CD4-positive, alpha-beta T cell treated with Interleukin-2 at 100 ng/mL for 4 hours (primary cell): ENCODE data around the gene EXOC3L2.

ENCODE experiments used
- DNase-seq: peaks from one replicate; pipeline ENCODE4 v3.0.0-alpha.2; 2020; ENCODE audit warnings: low spot score

The EXOC3L2 gene

DNA sequence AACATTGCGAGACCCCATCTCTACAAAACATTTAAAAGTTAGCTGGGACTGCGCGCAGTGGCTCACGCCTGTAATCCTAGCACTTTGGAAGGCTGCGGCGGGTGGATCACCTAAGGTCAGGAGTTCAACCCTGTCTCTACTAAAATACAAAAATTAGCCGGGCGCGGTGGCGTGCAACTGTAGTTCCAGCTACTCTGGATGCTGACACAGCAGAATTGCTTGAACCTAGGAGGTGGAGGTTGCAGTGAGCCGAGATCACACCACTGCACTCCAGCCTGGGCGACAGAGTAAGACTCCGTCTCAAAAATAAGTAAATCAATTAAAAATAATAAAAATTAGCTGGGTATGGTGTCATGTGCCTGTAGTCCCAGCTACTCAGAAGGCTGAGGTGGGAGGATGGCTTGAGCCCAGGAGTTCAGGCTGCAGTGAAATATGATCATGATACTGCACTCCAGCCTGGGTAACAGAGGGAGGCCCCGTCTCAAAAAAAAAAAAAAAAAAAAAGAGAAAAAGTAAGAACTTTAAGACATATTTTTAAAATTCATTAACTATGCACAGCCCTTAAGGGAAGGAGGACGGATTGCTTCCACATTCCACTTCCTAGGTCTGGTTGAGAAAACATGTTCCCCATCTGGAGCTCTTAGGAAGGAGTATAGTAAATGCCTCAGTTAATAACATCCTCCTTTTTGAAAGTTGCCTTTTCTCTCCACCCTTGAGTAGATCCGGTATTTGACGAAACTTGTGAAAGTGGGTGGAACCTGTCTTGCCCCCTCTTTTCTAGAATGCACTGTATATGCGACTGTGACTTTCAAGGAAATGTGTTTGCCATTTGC lies 26.1 kb downstream of the EXOC3L2 start:
- no peak for DNase-seq

DNA sequence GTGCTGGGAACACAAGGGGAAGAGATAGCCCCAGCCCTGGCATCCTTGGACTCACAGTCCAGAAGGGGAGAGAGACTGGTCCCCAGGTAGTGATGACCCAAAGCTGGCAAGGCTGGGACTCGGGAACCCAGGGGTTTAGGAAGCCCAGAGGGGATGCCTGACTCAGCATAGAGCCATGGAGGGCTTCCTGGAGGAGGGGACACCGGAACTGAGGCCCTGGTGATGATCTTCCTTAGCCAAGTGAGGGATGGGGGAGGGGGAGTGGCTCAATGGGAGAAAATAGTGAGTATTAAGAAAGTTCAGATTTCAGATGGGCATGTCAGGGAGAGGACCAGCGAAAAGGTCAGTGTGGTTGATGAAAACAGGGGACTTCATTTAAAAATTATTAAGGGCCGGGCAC lies 26.8 kb downstream of the EXOC3L2 start:
- no peak for DNase-seq

DNA sequence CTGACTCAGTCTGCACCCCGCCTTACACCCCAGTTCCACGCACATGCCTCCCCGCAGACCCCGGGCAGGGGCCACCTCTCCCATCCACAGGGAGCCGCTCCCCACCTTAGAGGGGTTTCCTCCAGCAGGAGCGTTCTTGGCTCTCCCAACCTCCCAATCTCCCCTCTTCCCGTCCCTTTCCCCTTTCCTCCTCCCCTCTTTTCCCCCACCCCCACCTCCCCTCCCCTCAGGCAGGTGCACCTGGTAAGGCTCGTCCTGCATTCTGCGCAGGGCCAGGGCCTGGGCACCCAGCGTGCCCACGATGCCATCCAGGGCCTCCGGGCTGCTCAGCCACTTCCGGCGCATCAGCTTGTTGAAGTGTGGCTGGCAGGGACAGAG lies 27.3 kb downstream of the EXOC3L2 start:
- DNase-seq: no peak

GRCh38 chr19:45217193-45217956 lies 27.8 kb downstream of the EXOC3L2 start:
- no peak for DNase-seq

DNA sequence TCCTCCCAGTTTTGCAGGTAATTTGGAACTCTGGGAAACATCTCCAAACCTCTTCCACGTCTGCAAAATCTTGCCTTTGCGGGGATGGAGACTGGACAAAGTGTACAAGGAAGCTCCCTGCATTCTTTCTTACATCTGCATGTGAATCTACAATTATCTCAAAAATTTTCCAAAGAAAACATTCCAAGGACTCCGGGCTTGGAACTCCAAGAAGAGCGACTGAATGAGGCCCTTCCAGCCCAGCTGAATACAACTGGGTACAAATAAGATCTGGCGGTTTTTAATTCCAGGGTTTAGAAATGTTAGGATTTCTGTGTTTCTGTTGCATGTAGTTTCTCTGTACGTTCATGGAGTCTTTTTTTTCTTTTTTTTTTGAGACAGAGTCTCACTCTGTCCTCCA lies 28.5 kb downstream of the EXOC3L2 start:
- DNase-seq: no peak

- no peak for DNase-seq
Observed at GRCh38 chr19:45215391-45216191, 29.6 kb downstream of the EXOC3L2 start.

- DNase-seq: no peak
Observed at GRCh38 chr19:45213031-45213430, 32.2 kb downstream of the EXOC3L2 start.

- no peak for DNase-seq
Observed at GRCh38 chr19:45211751-45212381, 33.3 kb downstream of the EXOC3L2 start.

DNA sequence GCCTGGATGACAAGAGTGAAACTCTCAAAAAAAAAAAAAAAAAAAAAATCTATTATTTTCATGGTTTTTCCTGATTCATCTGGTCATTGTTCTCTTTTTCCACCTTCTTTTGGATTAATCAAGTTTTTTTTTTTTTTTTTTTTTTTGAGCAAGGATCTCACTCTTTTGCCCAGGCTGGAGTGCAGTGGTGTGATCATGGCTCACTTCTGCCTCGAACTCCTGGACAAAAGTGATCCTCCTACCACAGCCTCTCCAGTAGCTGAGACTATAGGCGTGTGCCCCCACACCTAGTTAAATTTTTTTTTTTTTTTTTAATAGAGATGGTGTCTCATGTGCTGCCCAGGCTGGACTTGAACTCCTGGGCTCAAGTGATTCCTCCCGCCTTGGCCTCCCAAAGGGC lies 38.9 kb downstream of the EXOC3L2 start:
- DNase-seq: no peak

GRCh38 chr19:45205810-45206209 lies 39.4 kb downstream of the EXOC3L2 start:
- DNase-seq: no peak

DNA sequence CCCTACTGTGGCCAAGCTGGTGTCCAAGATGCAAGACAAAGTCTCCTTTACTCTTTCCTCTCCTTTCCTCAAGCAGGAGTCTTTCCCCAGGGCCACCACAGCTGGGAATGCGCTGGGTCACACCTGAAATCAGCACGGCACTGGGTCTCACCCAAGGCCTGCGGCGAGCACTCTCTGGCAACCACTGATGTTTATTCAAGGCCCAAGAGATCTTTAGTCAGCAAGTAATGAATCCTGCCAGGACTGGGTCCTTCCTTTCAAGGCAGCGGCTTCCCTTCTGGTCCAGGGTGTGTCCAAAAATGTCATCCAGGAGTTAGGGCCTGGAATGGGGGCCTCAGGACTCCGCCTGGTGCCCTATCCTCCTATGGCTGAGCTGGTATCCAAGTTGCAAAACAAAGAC lies 42.6 kb downstream of the EXOC3L2 start:
- DNase-seq: no peak

DNA sequence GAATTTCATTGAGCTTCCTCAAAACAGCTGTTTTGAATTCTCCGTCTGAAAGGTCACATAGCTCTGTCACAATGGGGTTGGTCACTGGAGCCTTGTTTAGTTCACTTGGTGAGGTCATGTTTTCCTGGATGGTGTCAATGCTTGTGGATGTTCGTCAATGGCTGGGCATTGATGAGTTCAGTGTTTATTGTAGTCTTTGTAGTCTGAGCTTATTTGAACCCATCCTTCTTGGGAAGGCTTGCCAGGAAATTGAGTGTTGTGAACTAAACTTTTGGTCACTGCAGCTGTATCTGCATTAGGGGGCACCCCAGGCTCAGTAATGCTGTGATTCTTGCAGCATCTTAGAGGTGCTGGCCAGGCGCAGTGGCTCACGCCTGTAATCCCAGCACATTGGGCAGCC lies 44.6 kb downstream of the EXOC3L2 start:
- no peak for DNase-seq

DNA sequence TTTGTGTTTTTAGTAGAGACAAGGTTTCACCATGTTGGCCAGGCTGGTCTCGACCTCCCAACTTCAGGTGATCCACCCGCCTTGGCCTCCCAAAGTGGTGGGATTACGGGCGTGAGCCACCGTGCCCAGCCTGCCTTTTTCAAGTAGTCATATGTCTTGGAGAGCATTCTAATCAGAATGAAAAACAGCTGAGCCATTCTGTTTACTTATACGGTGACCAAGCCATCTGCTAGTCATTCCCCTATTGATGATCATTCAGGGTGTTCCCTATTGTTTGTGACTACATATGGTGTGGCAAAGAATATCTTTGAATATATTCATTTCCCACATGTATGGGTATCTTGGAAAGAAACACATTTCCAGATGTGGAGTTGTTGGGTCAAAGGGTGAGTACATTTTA lies 49.4 kb downstream of the EXOC3L2 start:
- DNase-seq: no peak

DNA sequence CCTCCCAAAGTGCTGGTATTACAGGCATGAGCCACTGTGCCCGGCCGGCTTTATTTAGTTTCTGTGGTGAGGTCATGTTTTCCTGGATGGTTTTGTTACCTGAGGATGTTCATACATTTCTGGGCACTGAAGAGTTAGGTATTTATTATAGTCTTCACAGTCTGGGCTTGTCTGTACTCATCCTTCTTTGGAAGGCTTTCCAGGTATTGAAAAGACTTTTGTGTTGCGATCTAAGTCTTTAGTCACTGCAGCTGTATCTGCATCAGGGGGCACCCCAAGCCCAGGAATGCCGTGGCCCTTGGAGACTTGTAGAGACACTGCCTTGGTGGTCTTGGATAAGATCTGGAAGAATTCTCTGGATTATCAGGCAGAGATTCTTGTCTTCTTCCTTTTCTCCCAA lies 53.8 kb downstream of the EXOC3L2 start:
- no peak for DNase-seq

- no peak for DNase-seq
Observed at GRCh38 chr19:45189971-45190370, 55.2 kb downstream of the EXOC3L2 start.

DNA sequence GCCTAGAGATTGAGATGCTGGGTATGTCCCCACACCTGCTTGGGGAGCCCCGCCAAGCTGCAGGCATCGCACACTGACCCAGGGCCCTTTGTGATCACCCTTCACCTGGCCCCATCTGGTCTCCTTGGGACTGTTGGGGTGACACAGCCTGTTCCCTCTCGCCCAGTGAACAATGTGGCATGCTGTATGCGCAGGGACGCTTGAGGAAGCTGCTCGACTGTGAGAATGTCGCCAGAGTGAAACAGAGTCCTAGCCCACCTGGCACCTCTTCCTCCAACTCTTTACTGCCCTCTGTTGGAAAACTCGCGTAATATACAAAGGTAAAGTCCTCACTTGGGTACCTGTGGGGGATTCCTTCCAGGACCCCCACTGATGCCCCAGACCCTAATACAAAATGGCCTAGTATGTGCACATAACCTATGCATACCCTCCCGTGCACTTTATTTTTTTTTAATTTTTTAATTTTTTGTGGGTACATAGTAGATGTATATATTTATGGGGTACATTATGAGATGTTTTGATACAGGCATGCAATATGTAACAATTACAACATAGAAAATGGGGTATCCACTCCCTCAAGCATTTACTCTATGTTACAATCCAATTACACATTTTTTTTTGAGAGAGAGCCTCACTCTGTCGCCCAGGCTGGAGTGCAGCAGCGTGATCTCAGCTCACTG lies 57.6 kb downstream of the EXOC3L2 start:
- DNase-seq: peak; percentile 59

DNA sequence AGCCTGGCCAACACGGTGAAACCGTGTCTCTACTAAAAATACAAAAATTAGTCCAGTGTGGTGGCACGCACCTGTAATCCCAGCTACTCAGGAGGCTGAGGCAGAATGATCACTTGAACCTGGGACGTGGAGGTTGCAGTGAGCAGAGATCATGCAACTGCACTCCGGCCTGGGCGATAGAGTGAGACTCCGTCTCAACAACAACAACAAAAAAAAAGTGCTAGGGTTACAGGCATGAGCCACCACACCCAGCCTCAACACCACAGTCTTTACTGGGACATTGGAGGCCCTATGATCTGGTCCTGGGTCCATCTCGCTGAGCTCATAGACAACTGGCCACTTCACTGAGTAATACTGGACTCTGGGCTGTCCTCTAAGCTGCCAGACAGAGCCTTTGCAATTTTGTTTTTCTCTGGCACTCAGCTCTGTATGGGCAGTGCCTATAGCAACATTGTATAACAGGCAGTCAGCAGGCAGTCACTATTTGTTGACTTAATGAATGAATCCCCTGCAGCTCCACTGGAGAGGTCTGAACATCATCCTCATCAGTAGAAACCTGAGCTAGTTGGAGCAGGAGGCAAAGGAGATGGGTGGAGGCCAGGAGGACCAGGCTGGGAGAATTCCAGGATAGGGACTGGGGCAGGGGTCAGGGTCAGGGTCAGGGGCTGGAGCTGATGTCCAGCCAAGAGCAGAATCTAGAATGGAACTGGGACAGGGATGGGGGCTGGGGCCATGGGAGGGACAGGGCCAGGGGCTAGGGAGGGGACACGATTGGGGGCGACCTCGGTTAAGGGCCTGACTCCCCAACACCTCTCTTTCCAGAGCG lies 58.5 kb downstream of the EXOC3L2 start:
- DNase-seq: no peak

DNA sequence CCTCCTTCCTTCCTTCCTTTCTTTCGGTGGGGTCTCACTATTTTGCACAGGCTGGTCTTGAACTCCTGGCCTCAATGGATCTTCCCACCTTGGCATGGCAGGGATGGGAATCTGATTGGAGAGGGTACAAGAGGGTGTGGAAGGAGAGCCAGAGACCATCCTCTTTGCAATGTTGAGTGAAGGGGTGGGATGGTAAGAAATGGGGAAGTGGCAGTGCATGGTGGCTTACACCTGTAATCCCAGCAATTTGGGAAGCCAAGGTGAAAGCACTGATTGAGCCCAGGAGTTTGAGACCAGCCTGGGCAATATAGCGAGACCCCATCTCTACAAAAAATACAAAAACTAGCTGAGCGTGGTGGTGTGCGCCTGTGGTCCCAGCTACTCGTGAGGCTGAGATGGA lies 61.1 kb downstream of the EXOC3L2 start:
- DNase-seq: no peak

- DNase-seq: no peak
Observed at GRCh38 chr19:45182758-45183157, 62.4 kb downstream of the EXOC3L2 start.

DNA sequence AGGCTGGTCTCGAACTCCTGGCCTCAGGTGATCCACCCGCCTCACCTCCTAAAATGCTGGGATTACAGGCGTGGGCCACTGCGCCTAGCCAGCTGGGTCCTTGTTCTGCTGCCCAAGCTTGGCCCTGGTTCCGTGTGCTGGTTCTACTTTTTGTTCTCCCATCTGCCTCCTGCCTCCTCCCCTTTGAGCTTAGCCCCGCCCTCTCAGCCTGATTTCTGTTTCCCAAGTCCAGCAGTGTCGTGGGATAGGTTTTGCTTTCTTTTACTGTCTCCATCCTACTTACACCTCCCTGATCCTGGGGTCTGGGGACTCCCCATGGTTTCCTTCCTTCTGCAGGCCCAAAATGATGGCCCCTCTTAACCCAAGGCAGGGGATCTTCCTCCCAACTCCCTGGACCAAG lies 64.3 kb downstream of the EXOC3L2 start:
- DNase-seq: no peak

DNA sequence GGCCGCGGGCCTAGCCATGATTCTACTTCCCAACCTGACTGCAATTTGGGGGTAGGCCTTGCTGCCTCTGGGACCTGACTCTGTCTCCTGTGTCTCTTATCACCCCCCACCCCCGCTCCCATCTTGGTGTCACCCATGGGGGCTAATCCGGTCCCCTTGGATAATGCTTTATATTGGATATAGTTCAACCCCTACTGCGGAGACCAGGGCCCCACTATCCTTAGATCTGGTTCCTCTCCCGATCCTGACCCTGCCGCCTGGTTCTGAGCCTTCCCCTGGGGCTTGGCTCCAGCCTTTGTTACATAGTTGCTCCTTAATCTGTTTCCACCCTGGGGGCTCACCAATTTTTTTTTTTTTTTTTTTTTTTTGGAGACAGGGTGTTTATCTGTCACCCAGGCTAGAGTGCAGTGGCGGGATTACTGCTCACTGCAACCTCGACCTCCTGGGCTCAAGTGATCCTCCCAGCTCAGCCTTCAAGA lies 65.3 kb downstream of the EXOC3L2 start:
- no peak for DNase-seq
